ENCODE results near the gene ATP6V1B1.

- TF ChIP-seq POLR2A (IDR thresholded peaks at IDR 0.05; ENCODE audit: extremely low read depth, insufficient read length): no peak
- no peak for TF ChIP-seq CTCF (IDR thresholded peaks at IDR 0.05; ENCODE audit: low read depth, low read length)
- TF ChIP-seq MAX (IDR thresholded peaks at IDR 0.05; ENCODE audit: low read depth, low read length): no peak
Measured at GRCh38 chr2:70936979-70937811, 1.5 kb downstream of the ATP6V1B1 start.

All from NB4 (cell line).